ENCODE measurements around the gene AMHR2.
A peak's percentile ranks its signal among the peaks of the same experiment; 100 is the strongest.

The AMHR2 gene

GRCh38 chr12:53461059-53461458, 37.4 kb downstream of the AMHR2 start:
- no peak for TF ChIP-seq CTCF (conservative IDR thresholded peaks at IDR 0.05; ENCODE audit: low read depth, low read length)
- DNase-seq (ENCODE audit: low read depth): no peak
- no peak overlapping the region for H3K4me3 ChIP-seq (ENCODE audit: low read depth, low read length)

- H3K4me3 ChIP-seq (ENCODE audit: low read depth, low read length): no peak overlapping the region
- no peak for TF ChIP-seq CTCF (conservative IDR thresholded peaks at IDR 0.05; ENCODE audit: low read depth, low read length)
- DNase-seq (ENCODE audit: low read depth): no peak
Observed at GRCh38 chr12:53461591-53461990, 37.9 kb downstream of the AMHR2 start.

- DNase-seq (ENCODE audit: low read depth): no peak
- TF ChIP-seq CTCF (conservative IDR thresholded peaks at IDR 0.05; ENCODE audit: low read depth, low read length): no peak
- H3K4me3 ChIP-seq (ENCODE audit: low read depth, low read length): no peak overlapping the region
Observed at GRCh38 chr12:53462935-53463334, 39.3 kb downstream of the AMHR2 start.

GRCh38 chr12:53463802-53464560, 40.3 kb downstream of the AMHR2 start:
- TF ChIP-seq CTCF (conservative IDR thresholded peaks at IDR 0.05; ENCODE audit: low read depth, low read length): no peak
- DNase-seq (ENCODE audit: low read depth): no peak
- no peak overlapping the region for H3K4me3 ChIP-seq (ENCODE audit: low read depth, low read length)

- H3K4me3 ChIP-seq (ENCODE audit: low read depth, low read length): no peak overlapping the region
- DNase-seq (ENCODE audit: low read depth): no peak
- no peak for TF ChIP-seq CTCF (conservative IDR thresholded peaks at IDR 0.05; ENCODE audit: low read depth, low read length)
Observed at GRCh38 chr12:53464685-53465418, 41.2 kb downstream of the AMHR2 start.

GRCh38 chr12:53465679-53466078, 42.0 kb downstream of the AMHR2 start:
- TF ChIP-seq CTCF (conservative IDR thresholded peaks at IDR 0.05; ENCODE audit: low read depth, low read length): peak; percentile 21
- H3K4me3 ChIP-seq (ENCODE audit: low read depth, low read length): no peak overlapping the region
- no peak for DNase-seq (ENCODE audit: low read depth)
